ENCODE measurements around the gene PRKCB.

DNA sequence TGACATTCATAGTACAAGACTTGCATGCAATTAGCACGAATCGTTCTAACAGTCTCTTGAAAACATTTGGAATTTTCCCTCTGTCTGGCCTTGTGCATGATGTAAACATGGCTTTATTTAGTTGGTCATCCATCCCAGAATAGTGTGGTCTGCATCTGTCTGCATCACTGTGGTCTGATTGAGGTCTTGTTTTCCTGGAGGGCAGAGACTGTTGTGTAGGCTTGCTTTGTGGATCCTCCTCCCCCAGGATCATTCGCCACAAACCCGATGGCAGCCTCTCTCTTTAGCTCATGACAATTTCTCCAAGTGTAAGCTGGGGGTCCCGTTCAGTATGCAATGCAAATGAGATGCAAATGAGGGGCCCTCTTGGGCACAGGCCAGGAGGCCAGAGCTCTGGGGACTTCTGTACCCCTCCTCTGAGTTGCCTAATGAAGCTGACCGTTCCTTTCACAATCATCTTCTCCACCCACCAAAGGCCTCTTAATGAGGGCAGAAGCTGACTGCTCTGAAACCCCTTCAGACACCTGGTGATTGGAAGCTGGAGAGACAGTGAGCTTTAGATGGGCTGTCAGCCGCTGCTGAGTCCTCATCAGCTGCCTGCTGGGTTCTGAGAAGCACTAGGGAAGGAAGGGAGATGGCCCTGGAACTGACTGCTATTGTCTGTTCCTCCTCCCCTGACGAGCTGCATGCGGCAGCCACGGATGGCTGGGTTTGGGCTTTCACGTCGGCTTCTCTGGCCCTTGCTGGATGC, 219.1 kb downstream of the PRKCB start:
- TF ChIP-seq EP300 (IDR thresholded peaks at IDR 0.05) (no peak), POLR2A (IDR thresholded peaks at IDR 0.05) (no peak)
- TF ChIP-seq, protein P1, sequence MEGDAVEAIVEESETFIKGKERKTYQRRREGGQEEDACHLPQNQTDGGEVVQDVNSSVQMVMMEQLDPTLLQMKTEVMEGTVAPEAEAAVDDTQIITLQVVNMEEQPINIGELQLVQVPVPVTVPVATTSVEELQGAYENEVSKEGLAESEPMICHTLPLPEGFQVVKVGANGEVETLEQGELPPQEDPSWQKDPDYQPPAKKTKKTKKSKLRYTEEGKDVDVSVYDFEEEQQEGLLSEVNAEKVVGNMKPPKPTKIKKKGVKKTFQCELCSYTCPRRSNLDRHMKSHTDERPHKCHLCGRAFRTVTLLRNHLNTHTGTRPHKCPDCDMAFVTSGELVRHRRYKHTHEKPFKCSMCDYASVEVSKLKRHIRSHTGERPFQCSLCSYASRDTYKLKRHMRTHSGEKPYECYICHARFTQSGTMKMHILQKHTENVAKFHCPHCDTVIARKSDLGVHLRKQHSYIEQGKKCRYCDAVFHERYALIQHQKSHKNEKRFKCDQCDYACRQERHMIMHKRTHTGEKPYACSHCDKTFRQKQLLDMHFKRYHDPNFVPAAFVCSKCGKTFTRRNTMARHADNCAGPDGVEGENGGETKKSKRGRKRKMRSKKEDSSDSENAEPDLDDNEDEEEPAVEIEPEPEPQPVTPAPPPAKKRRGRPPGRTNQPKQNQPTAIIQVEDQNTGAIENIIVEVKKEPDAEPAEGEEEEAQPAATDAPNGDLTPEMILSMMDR (IDR thresholded peaks at IDR 0.05): no peak

Measured in ovary (tissue), 3 donors.